GM18511 (cell line): ENCODE measurements around the gene GRB7.

ENCODE experiments used
- ATAC-seq: cut with Tn5 transposase; IDR thresholded peaks from one replicate; pipeline ENCODE4 v1.9.1; 2021; ENCODE audit warnings: mild to moderate bottlenecking, moderate library complexity; ENCODE audit not compliant: unreplicated experiment

The GRB7 gene

GRCh38 chr17:39765766-39766165 lies 28.0 kb downstream of the GRB7 start:
- no peak for ATAC-seq

- ATAC-seq, result no peak
Observed at GRCh38 chr17:39767147-39767546, 29.4 kb downstream of the GRB7 start.

- ATAC-seq, result peak; percentile 68
Observed at GRCh38 chr17:39769974-39770587, 32.3 kb downstream of the GRB7 start.

- ATAC-seq, result no peak
Observed at GRCh38 chr17:39772415-39772814, 34.7 kb downstream of the GRB7 start.

GRCh38 chr17:39772987-39773934 lies 35.5 kb downstream of the GRB7 start:
- ATAC-seq, result no peak

- no peak for ATAC-seq
Observed at GRCh38 chr17:39774047-39774446, 36.3 kb downstream of the GRB7 start.

- ATAC-seq, result no peak
Observed at GRCh38 chr17:39775031-39775430, 37.3 kb downstream of the GRB7 start.

GRCh38 chr17:39776252-39776651 lies 38.5 kb downstream of the GRB7 start:
- ATAC-seq, result no peak

- ATAC-seq, result peak; percentile 68
Observed at GRCh38 chr17:39777534-39778365, 40.0 kb downstream of the GRB7 start.

- ATAC-seq, result no peak
Observed at GRCh38 chr17:39781031-39781860, 43.5 kb downstream of the GRB7 start.

GRCh38 chr17:39781861-39782213 lies 44.1 kb downstream of the GRB7 start:
- ATAC-seq, result no peak

GRCh38 chr17:39782481-39782880 lies 44.7 kb downstream of the GRB7 start:
- no peak for ATAC-seq

GRCh38 chr17:39782980-39783379 lies 45.2 kb downstream of the GRB7 start:
- no peak for ATAC-seq

GRCh38 chr17:39787041-39787440 lies 49.3 kb downstream of the GRB7 start:
- ATAC-seq, result no peak

- no peak for ATAC-seq
Observed at GRCh38 chr17:39787743-39788484, 50.2 kb downstream of the GRB7 start.

GRCh38 chr17:39791111-39791992 lies 53.6 kb downstream of the GRB7 start:
- no peak for ATAC-seq

- ATAC-seq, result no peak
Observed at GRCh38 chr17:39792526-39793221, 54.9 kb downstream of the GRB7 start.

GRCh38 chr17:39793301-39793872 lies 55.6 kb downstream of the GRB7 start:
- ATAC-seq, result no peak
